GM19240 (cell line): ENCODE results near the gene HAS3.

ENCODE experiments used
- DNase-seq: peaks from one replicate; pipeline ENCODE4 v3.0.0; 2011; ENCODE audit warnings: low spot score; ENCODE audit not compliant: insufficient read length

Gene HAS3

GRCh38 chr16:69089091-69089910 lies 16.2 kb upstream of the HAS3 start:
- DNase-seq: no peak

- DNase-seq: no peak
These were observed 11.5 kb upstream of the HAS3 start for GRCh38 chr16:69093974-69094373.

GRCh38 chr16:69094501-69094900 lies 11.0 kb upstream of the HAS3 start:
- no peak for DNase-seq

- DNase-seq: no peak
These were observed 10.3 kb upstream of the HAS3 start for GRCh38 chr16:69095193-69095592.

GRCh38 chr16:69100071-69100691 lies 5.3 kb upstream of the HAS3 start:
- DNase-seq: no peak

- no peak for DNase-seq
These were observed 1.2 kb downstream of the HAS3 start for GRCh38 chr16:69106491-69107315.

GRCh38 chr16:69107316-69107962 lies 2.0 kb downstream of the HAS3 start:
- no peak for DNase-seq

- no peak for DNase-seq
These were observed 2.8 kb downstream of the HAS3 start for GRCh38 chr16:69108064-69108904.

GRCh38 chr16:69108905-69109252 lies 3.4 kb downstream of the HAS3 start:
- DNase-seq: no peak

GRCh38 chr16:69109486-69110270 lies 4.2 kb downstream of the HAS3 start:
- DNase-seq: no peak

- DNase-seq: no peak
These were observed 5.0 kb downstream of the HAS3 start for GRCh38 chr16:69110406-69110805.

GRCh38 chr16:69111216-69111875 lies 5.9 kb downstream of the HAS3 start:
- DNase-seq: no peak

GRCh38 chr16:69111876-69112230 lies 6.4 kb downstream of the HAS3 start:
- DNase-seq: no peak

- DNase-seq: peak; percentile 81
These were observed 7.1 kb downstream of the HAS3 start for GRCh38 chr16:69112285-69113129.

GRCh38 chr16:69113216-69113615 lies 7.8 kb downstream of the HAS3 start:
- no peak for DNase-seq

- DNase-seq: no peak
These were observed 9.0 kb downstream of the HAS3 start for GRCh38 chr16:69114346-69114975.

- DNase-seq: no peak
These were observed 9.5 kb downstream of the HAS3 start for GRCh38 chr16:69114976-69115355.

- no peak for DNase-seq
These were observed 9.9 kb downstream of the HAS3 start for GRCh38 chr16:69115361-69115760.
